NCI-H1105 (cell line): ENCODE results near the gene ALDH3B1.

Source experiments
- DNase-seq: peaks from one replicate; lab custom pipeline; 2025; lab: John Stamatoyannopoulos, UW

The ALDH3B1 gene

GRCh38 chr11:68031144-68031464 is 21.0 kb downstream of the ALDH3B1 start:
- DNase-seq, result no peak

DNA sequence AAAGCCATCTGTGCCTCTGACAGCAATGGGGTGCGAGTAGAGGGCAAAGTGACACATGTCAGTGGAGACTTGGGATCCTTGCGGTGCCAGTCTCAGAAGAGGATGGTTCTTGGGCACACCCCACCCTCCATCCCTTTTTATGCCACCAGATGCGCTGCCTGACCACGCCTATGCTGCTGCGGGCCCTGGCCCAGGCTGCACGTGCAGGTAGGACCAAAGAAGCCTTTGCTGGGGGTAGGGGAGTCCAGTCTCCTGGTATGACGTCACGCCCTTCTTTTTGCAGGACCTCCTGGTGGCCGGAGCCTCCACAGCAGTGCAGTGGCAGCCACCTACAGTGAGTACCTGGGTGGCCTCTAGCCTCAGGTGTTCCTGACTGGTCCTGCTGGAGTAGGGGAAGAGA is 21.9 kb downstream of the ALDH3B1 start:
- DNase-seq, result no peak

GRCh38 chr11:68032997-68033707 is 23.0 kb downstream of the ALDH3B1 start:
- DNase-seq, result no peak

GRCh38 chr11:68033708-68034045 is 23.6 kb downstream of the ALDH3B1 start:
- DNase-seq, result no peak

- DNase-seq, result no peak
These were observed 25.2 kb downstream of the ALDH3B1 start for GRCh38 chr11:68035266-68035876.

DNA sequence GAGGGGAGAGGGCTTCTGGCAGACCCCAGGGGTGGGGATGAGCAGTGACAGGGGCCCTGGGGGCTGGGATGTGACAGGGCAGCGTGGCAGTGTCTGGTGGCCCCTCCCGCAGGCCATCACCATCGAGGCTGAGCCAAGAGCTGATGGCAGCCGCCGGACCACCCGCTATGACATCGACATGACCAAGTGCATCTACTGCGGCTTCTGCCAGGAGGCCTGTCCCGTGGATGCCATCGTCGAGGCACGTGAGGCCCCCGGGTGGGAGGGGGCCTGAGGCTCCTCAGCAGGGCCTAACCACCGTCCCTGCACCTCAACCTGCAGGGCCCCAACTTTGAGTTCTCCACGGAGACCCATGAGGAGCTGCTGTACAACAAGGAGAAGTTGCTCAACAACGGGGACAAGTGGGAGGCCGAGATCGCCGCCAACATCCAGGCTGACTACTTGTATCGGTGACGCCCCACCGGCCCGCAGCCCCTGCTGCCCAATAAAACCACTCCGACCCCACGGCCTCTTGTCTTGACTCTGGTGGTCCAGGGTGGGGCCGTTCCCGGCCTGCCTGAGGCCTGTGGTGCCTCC is 26.1 kb downstream of the ALDH3B1 start:
- no peak for DNase-seq

- no peak for DNase-seq
These were observed 26.7 kb downstream of the ALDH3B1 start for GRCh38 chr11:68036717-68037239.

- DNase-seq, result no peak
These were observed 27.5 kb downstream of the ALDH3B1 start for GRCh38 chr11:68037411-68038225.

GRCh38 chr11:68038226-68038717 is 28.1 kb downstream of the ALDH3B1 start:
- no peak for DNase-seq

- DNase-seq, result no peak
These were observed 28.8 kb downstream of the ALDH3B1 start, which contains the start of gene TCIRG1 for GRCh38 chr11:68038718-68039525. TCIRG1 (plus strand) TSS chr11:68039025; CDS start chr11:68041272, 2,247 bp downstream.

- no peak for DNase-seq
These were observed 29.5 kb downstream of the ALDH3B1 start for GRCh38 chr11:68039526-68040086.

DNA sequence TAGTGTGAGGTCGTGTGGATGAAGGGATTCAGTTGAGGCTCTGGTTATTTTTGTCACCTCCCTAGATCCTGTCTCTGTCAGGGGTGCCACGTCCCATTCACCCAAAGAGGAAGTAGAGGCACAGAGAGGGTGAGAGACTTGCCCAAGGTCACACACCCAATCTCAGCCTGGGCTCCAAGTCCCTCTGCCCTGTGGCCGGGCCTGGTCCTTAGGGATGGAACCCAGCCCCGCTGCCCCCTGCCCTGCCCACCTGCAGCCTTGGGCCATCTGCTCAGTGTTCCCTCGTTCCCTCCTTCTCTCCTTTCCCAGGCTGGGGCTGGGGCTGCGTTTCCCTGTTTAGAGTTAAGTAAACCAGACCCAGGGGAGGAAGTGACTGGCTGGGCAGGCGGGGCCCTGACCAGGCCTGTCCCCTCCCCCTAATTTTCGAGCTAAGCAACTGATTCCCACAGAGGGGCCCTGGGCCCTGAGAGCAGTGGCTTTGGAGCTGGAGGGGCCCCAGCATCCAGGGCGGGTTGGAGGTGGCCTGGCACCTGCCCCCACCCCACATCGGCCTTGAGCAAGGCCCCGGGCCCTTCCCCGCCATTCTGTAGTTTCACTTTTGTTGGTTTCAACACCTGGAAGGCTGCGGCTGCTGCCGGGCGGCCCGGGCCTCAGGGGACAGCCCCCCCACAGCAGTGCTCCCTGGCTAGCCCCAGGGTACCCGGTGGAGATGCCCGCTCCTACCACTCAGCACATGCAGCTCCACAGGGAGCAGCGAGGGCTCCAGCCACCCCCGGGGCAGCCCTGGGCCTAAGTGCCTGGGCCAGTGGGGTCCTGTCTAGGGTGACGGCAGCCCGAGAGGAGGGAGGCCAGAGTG is 30.2 kb downstream of the ALDH3B1 start:
- no peak for DNase-seq

DNA sequence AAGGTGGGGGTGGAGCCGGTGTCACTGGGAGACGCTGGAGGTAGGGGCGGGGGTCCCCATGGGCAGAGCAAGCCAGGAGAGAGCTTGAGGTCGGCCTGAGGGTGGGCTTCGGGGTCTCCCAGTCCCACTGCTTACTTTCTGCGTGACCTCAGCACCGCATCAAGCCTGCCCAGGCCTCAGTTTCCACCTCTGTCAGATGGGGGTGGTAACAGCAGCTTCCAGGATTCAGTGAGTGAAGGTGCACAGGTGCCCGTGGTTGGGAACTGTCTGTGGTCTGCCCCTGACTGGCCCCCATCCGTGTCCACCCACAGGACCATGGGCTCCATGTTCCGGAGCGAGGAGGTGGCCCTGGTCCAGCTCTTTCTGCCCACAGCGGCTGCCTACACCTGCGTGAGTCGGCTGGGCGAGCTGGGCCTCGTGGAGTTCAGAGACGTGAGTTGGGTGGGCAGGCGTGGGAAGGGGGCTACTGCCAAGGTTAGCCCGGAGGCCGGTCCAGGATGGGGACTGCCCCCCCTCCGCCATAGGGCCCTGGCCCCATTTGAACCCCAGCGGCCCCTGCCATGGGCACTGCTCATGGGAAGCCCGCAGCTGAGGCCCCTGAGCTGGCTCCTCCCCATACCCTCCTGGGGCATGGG is 30.9 kb downstream of the ALDH3B1 start:
- DNase-seq, result no peak

- no peak for DNase-seq
These were observed 31.6 kb downstream of the ALDH3B1 start for GRCh38 chr11:68041617-68042218.

DNA sequence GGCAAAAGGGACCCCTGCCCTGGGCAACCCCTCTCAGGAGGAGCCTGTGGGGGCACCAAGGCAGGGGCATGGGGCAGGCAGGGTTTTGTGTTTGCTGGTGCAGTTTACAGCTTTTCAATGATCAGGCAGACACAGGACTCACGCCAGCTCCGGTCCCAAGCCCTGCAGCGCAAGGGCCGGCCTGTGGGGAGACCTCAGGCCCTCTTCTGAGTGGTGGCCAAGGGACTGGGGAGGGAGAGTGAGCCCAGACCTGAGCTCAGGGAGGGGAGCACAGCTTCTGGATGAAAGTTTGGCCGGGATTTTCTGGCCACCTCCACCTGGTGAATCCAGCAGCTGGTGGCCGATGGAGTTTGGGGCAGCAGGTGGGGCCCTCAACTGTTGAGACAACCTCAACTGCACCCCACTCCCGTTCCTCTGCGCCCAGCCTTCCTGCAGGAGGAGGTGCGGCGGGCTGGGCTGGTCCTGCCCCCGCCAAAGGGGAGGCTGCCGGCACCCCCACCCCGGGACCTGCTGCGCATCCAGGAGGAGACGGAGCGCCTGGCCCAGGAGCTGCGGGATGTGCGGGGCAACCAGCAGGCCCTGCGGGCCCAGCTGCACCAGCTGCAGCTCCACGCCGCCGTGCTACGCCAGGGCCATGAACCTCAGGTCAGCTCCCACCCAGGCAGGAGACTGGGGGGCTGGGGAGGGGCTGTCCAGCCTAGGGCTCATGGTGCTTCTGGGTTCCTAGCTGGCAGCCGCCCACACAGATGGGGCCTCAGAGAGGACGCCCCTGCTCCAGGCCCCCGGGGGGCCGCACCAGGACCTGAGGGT is 32.3 kb downstream of the ALDH3B1 start:
- no peak for DNase-seq

GRCh38 chr11:68043029-68043348 is 32.9 kb downstream of the ALDH3B1 start:
- DNase-seq, result no peak

DNA sequence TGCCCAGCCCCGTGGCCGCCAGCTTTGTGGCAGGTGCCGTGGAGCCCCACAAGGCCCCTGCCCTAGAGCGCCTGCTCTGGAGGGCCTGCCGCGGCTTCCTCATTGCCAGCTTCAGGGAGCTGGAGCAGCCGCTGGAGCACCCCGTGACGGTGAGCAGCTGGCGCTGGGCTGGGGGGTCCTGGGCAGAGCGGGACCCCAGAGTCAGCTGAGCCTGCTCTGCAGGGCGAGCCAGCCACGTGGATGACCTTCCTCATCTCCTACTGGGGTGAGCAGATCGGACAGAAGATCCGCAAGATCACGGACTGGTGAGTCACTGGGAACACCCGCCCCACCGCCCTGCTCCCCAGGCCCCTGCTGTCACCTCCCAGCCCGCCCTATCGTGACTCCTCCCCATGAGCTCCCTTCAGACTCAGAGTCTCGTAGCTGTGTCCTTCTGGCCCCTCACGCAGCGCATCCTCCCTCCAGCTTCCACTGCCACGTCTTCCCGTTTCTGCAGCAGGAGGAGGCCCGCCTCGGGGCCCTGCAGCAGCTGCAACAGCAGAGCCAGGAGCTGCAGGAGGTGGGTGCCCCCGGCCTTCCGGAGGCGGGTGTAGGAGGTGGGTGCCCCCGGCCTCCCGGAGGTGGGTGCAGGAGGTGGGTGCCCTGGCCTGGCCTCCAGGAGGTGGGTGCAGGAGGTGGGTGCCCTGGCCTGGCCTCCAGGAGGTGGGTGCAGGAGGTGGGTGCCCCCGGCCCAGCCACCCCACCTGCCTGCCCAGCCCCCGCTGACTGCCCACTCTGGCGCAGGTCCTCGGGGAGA is 33.4 kb downstream of the ALDH3B1 start:
- no peak for DNase-seq
